Measurements from ENCODE around the gene FBXO33.
"Not testable (repeated sequence)": the region's sequence is repeated elsewhere in the genome, so short reads cannot be mapped to it uniquely, and the experiment has no call there.

The FBXO33 gene

GRCh38 chr14:39368261-39368959 is 63.8 kb downstream of the FBXO33 start:
- H3K4me3 ChIP-seq (ENCODE audit: low read depth, low read length): no peak overlapping the region
- peak; percentile 47 for DNase-seq (ENCODE audit: low read depth)
- TF ChIP-seq CTCF (IDR thresholded peaks at IDR 0.05; ENCODE audit: insufficient read depth, low read depth, low read length, missing control alignments): peak; percentile 38

DNA sequence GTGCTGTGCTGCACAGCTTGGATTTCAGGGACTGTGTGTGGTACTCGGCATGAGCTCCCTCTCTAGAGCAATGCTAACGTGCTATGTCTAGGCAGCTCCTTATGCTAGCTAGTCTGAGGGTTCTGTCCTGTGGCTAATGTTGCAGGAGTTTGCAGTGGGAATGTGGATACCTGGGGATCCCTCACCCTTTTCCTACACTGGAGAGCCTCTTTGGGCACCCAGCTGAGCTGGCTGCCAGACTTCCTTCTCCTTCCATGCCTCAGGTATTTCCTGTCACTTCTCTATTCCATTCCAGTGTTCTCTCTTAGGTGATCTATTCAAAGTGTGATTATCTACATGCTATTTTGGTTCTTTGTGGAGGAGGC is 64.9 kb downstream of the FBXO33 start:
- no peak for TF ChIP-seq CTCF (IDR thresholded peaks at IDR 0.05; ENCODE audit: insufficient read depth, low read depth, low read length, missing control alignments)
- no peak overlapping the region for H3K4me3 ChIP-seq (ENCODE audit: low read depth, low read length)
- no peak for DNase-seq (ENCODE audit: low read depth)

- DNase-seq (ENCODE audit: low read depth): no peak
- no peak for TF ChIP-seq CTCF (IDR thresholded peaks at IDR 0.05; ENCODE audit: insufficient read depth, low read depth, low read length, missing control alignments)
- H3K4me3 ChIP-seq (ENCODE audit: low read depth, low read length): no peak overlapping the region
Measured at GRCh38 chr14:39366460-39367386, 65.5 kb downstream of the FBXO33 start.

DNA sequence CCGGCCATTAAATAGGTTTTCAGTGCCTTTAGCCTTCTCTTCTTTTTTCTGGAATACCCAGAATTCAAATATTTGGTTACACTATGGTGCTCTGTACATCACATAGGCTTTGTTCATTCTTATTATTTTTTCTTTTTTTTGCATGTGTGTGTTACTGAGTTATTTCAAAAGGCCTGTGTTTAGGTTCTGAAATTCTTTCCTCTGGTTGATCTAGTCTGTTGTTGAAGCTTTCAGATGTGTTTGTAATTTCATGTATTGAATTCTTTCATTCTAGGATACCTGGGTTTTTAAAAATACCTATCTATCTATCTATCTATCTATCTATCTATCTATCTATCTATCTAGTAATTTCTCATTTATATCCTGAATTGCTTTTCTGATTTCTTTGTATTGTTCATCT is 66.9 kb downstream of the FBXO33 start:
- H3K4me3 ChIP-seq (ENCODE audit: low read depth, low read length): no peak overlapping the region
- no peak for TF ChIP-seq CTCF (IDR thresholded peaks at IDR 0.05; ENCODE audit: insufficient read depth, low read depth, low read length, missing control alignments)
- DNase-seq (ENCODE audit: low read depth): no peak

- no peak for TF ChIP-seq CTCF (IDR thresholded peaks at IDR 0.05; ENCODE audit: insufficient read depth, low read depth, low read length, missing control alignments)
- H3K4me3 ChIP-seq (ENCODE audit: low read depth, low read length): no peak overlapping the region
- DNase-seq (ENCODE audit: low read depth): no peak
Measured at GRCh38 chr14:39364509-39364908, 67.7 kb downstream of the FBXO33 start.

DNA sequence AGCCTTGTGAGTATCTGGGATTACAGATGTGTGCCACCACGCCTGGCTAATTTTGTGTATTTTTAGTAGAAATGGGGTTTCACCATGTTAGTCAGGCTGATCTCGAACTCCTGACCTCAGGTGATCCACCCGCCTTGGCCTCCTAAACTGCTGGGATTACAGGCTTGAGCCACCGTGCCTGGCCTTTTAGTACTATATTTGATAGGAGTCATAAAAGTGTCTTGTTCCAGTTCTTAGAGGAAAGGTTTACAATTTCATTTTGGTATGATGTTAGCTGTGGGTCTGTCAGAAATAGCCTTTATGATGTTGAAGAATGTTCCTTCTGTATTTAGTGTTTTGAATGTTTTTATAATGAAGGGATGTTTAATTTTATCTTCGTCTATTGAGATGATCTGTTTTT is 70.7 kb downstream of the FBXO33 start:
- H3K4me3 ChIP-seq (ENCODE audit: low read depth, low read length); DNase-seq (ENCODE audit: low read depth): not testable (repeated sequence)

DNA sequence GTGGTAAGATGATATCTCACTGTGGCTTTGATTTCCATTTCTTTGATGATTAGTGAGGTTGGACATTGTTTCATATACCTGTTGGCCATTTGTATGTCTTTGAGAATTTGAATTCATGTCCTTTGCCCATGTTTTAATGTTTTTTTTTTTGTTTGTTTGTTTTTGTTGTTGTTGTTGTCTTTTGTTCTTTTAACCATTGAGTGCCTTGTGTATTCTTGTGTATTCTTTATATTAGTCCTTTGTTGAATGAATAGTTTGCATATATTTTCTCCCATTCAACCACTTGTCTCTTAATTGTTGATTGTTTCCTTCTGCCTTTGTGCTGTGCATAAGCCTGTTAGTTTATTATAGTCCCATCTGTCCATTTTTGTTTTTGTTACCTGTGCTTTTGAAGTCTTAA is 71.9 kb downstream of the FBXO33 start:
- TF ChIP-seq CTCF (IDR thresholded peaks at IDR 0.05; ENCODE audit: insufficient read depth, low read depth, low read length, missing control alignments): no peak
- H3K4me3 ChIP-seq (ENCODE audit: low read depth, low read length): no peak overlapping the region
- no peak for DNase-seq (ENCODE audit: low read depth)

- not testable (repeated sequence) for DNase-seq (ENCODE audit: low read depth); H3K4me3 ChIP-seq (ENCODE audit: low read depth, low read length)
Measured at GRCh38 chr14:39359069-39359468, 73.2 kb downstream of the FBXO33 start.
